HepG2 (cell line): ENCODE measurements around the gene ERFL. TPM values are rescaled to one million over a fixed set of nuclear protein-coding genes. Genes with fewer than 3 reads are reported as not detected.

Experiments used
- ARNT2 ChIP-seq: sonication (generic); formaldehyde crosslinking; IDR thresholded peaks from 2 replicates; pipeline ENCODE4 v1.8.0; 2022; ENCODE audit warnings: mild to moderate bottlenecking, low read depth, missing genetic modification reagents, moderate library complexity
- ATF4 ChIP-seq, 2 experiments: fragments of 450-650 bp in 1 of 2; sonication (generic) in 1 of 2; formaldehyde crosslinking; IDR thresholded peaks; 2 replicates each; pipeline versions ENCODE4 v1.5.0 to v1.8.0; 2020 to 2022; ENCODE audit warnings: mild to moderate bottlenecking in 1 of 2, missing genetic modification reagents in 1 of 2
- EEA1 ChIP-seq: sonication (generic); formaldehyde crosslinking; IDR thresholded peaks from 2 replicates; pipeline ENCODE4 v1.5.1; 2020; ENCODE audit warnings: mild to moderate bottlenecking, missing genetic modification reagents, borderline replicate concordance
- FOSL2 ChIP-seq: sonication (generic); formaldehyde crosslinking; IDR thresholded peaks from 2 replicates; pipeline ENCODE4 v1.4.0; 2020; ENCODE audit warnings: missing genetic modification reagents
- FOXO1 ChIP-seq: sonication (generic); formaldehyde crosslinking; IDR thresholded peaks from 2 replicates; pipeline ENCODE4 v1.4.0; 2020; ENCODE audit warnings: missing genetic modification reagents
- GATA4 ChIP-seq: sonication (generic); IDR thresholded peaks from 2 replicates; pipeline ENCODE4 v1.6.1; 2016; ENCODE audit warnings: antibody characterized with exemption, low read depth, borderline replicate concordance
- GFI1 ChIP-seq: sonication (generic); formaldehyde crosslinking; IDR thresholded peaks from 2 replicates; pipeline ENCODE4 v1.5.0; 2020; ENCODE audit warnings: missing genetic modification reagents, mild to moderate bottlenecking, borderline replicate concordance
- GZF1 ChIP-seq: sonication (generic); formaldehyde crosslinking; IDR thresholded peaks from 2 replicates; pipeline ENCODE4 v1.5.1; 2020; ENCODE audit warnings: mild to moderate bottlenecking, missing genetic modification reagents
- JUNB ChIP-seq: sonication (generic); formaldehyde crosslinking; IDR thresholded peaks from 2 replicates; pipeline ENCODE4 v1.8.0; 2022; ENCODE audit warnings: missing genetic modification reagents, mild to moderate bottlenecking, borderline replicate concordance
- KLF9 ChIP-seq: IDR thresholded peaks from 2 replicates; pipeline ENCODE4 v1.6.1; 2016; ENCODE audit warnings: low read depth
- LRRFIP1 ChIP-seq: sonication (generic); formaldehyde crosslinking; conservative IDR thresholded peaks from 2 replicates; pipeline ENCODE4 v1.4.0; 2020; ENCODE audit warnings: missing genetic modification reagents
- NFYB ChIP-seq: sonication (generic); formaldehyde crosslinking; IDR thresholded peaks from 2 replicates; pipeline ENCODE4 v1.4.0; 2020; ENCODE audit warnings: missing genetic modification reagents
- PCBP2 ChIP-seq: fragments of 200-400 bp; formaldehyde crosslinking; optimal IDR thresholded peaks from 2 replicates; pipeline ENCODE3; 2018; ENCODE audit warnings: low read length, low read depth; ENCODE audit not compliant: poor library complexity, severe bottlenecking
- SP4 ChIP-seq: sonication (generic); formaldehyde crosslinking; IDR thresholded peaks from 2 replicates; pipeline ENCODE4 v1.8.1; 2023; ENCODE audit warnings: mild to moderate bottlenecking, missing genetic modification reagents
- TEAD2 ChIP-seq: sonication (generic); formaldehyde crosslinking; IDR thresholded peaks from 2 replicates; pipeline ENCODE4 v1.9.0; 2021; ENCODE audit warnings: missing genetic modification reagents
- ZBTB14 ChIP-seq: sonication (generic); formaldehyde crosslinking; IDR thresholded peaks from 2 replicates; pipeline ENCODE4 v1.4.0; 2020; ENCODE audit warnings: missing genetic modification reagents
- ZNF275 ChIP-seq: sonication (generic); formaldehyde crosslinking; IDR thresholded peaks from 2 replicates; pipeline ENCODE4 v1.8.0; 2022; ENCODE audit warnings: missing genetic modification reagents, mild to moderate bottlenecking, inconsistent platforms, borderline replicate concordance
- ZNF687 ChIP-seq: sonication (generic); formaldehyde crosslinking; IDR thresholded peaks from 2 replicates; pipeline ENCODE4 v1.5.1; 2020; ENCODE audit warnings: mild to moderate bottlenecking, missing genetic modification reagents, moderate library complexity
- ZNF883 ChIP-seq: sonication (generic); formaldehyde crosslinking; IDR thresholded peaks from 2 replicates; pipeline ENCODE4 v1.5.1; 2020; ENCODE audit warnings: mild to moderate bottlenecking, missing genetic modification reagents; ENCODE audit errors: not compliant biosample characterization
- polyA plus RNA-seq, 8 experiments: library from polyadenylated mRNA; depleted of rRNA in 3 of 8; stranded (reverse) in 7 of 8; unstranded in 1 of 8; fragments of >200 nt; fragmentation: Illumina TruSeq in 4 of 8; extraction: Trizol in 4 of 8; gene quantifications; 2 replicates each; pipeline versions ENCODE4 v1.2.1 to v1.2.3, GENCODE V29; 2011 to 2016; ENCODE audit warnings: low read depth in 4 of 8, missing spikeins in 1 of 8, mixed read lengths in 1 of 8; ENCODE audit not compliant: insufficient read depth in 1 of 8
- total RNA-seq, 5 experiments: library from RNA; depleted of rRNA; stranded (reverse); fragments of >200 nt; fragmentation: Illumina TruSeq; extraction: Trizol; gene quantifications; 2 replicates each; pipeline ENCODE4 v1.2.3, GENCODE V29; 2016; ENCODE audit warnings: low read depth in 1 of 5

Gene ERFL
- total and polyA plus RNA-seq, 2 of the 13 experiments (the other 11 are each of a cell fraction or from before 2014, with no cell fraction given): not detected

GRCh38 chr19:41860419-41861115 is 67.7 kb downstream of the ERFL start (continued):
- TF ChIP-seq ATF4 (CRISPR knock-in tag; IDR thresholded peaks at IDR 0.05) (0 out of 4 replicates have a peak, but pooled peaks of 1 of the 2 experiments have one; percentile 7), GFI1 (CRISPR knock-in tag) (no peak; the same call in 1 of the 2 replicates), SP4 (CRISPR knock-in tag) (no peak), FOXO1 (no peak), ZBTB14 (CRISPR knock-in tag) (no peak), JUNB (no peak), LRRFIP1 (CRISPR knock-in tag) (no peak), ZNF275 (no peak), KLF9 (CRISPR knock-in tag) (no peak), PCBP2 (no peak), FOSL2 (no peak), ZNF883 (CRISPR knock-in tag) (peak; percentile 74), TEAD2 (CRISPR knock-in tag) (no peak), ZNF687 (CRISPR knock-in tag) (peak; percentile 42; the same call in 1 of the 2 replicates), EEA1 (CRISPR knock-in tag) (no peak), GZF1 (CRISPR knock-in tag) (no peak), GATA4 (no peak), NFYB (CRISPR knock-in tag) (no peak), ARNT2 (CRISPR knock-in tag) (no peak)
